Measurements from ENCODE around the gene RASL11A. TPM values are rescaled to one million over a fixed set of nuclear protein-coding genes. Genes with fewer than 3 reads are reported as not detected.

RASL11A gene
- total RNA-seq, 1 experiment from 2014 or later, result 59.7 TPM

- H4K20me1 ChIP-seq (ENCODE audit: low read length), result peaks cover 46% of the 10 kb centered on the region
- no peaks in the 10 kb centered on the region for H3K9me3 ChIP-seq (ENCODE audit: low read length)
- peaks cover 22% of the 10 kb centered on the region for H3K79me2 ChIP-seq (ENCODE audit: low read length)
- ATAC-seq (peak; percentile 22; the same call in 1 of the 2 replicates), DNase-seq (no peak)
- no peaks in the 10 kb centered on the region for H3K27me3 ChIP-seq (ENCODE audit: low read length)
- H3K4me3 ChIP-seq (ENCODE audit: low read length), result no peak overlapping the region
- CTCF ChIA-PET, result no interaction called here
- BruUV-seq (replicated peaks), result no TSS peak
- intact Hi-C loops (cut with micrococcal nuclease), result no loop called here
- H3K9ac ChIP-seq (ENCODE audit: low read length), result no peak overlapping the region
- no peak for TF ChIP-seq CTCF (conservative IDR thresholded peaks at IDR 0.05; ENCODE audit: low read depth, low read length)
- no peak for TF ChIP-seq EZH2phosphoT487 (IDR thresholded peaks at IDR 0.05; ENCODE audit: borderline replicate concordance, low read length)
- no peak for TF ChIP-seq EZH2 (IDR thresholded peaks at IDR 0.05; ENCODE audit: low read length, unreplicated experiment)
- H3K4me2 ChIP-seq (ENCODE audit: low read length), result no peak overlapping the region
- H3F3A ChIP-seq (ENCODE audit: low read length, unreplicated experiment), result peaks cover 13% of the 10 kb centered on the region
- no peaks in the 10 kb centered on the region for H3K9me2 ChIP-seq (replicated peaks; ENCODE audit: low read length)
- no peak overlapping the region for H2AFZ ChIP-seq (ENCODE audit: low read length)
- POLR2A ChIA-PET (ENCODE audit: unreplicated experiment), result no interaction called here
- no peak overlapping the region for H3K27ac ChIP-seq (ENCODE audit: low read length)
- peaks cover 22% of the 10 kb centered on the region for H3K4me1 ChIP-seq (ENCODE audit: insufficient read depth, low read length)
- H3K36me3 ChIP-seq (ENCODE audit: low read depth, low read length), result peaks cover 46% of the 10 kb centered on the region
Measured at GRCh38 chr13:27258637-27259386, 11.8 kb upstream of the RASL11A start.

GRCh38 chr13:27259831-27260230, 10.8 kb upstream of the RASL11A start:
- Histone ChIP-seq H3K27me3 (ENCODE audit: low read length) (no peaks in the 10 kb centered on the region), H2AFZ (ENCODE audit: low read length) (no peak overlapping the region), H3F3A (ENCODE audit: low read length, unreplicated experiment) (peaks cover 9% of the 10 kb centered on the region), H4K20me1 (ENCODE audit: low read length) (peaks cover 36% of the 10 kb centered on the region), H3K4me3 (ENCODE audit: low read length) (no peak overlapping the region), H3K79me2 (ENCODE audit: low read length) (peaks cover 12% of the 10 kb centered on the region), H3K9me3 (ENCODE audit: low read length) (no peaks in the 10 kb centered on the region), H3K27ac (ENCODE audit: low read length) (no peak overlapping the region), H3K4me1 (ENCODE audit: insufficient read depth, low read length) (peaks cover 14% of the 10 kb centered on the region), H3K9ac (ENCODE audit: low read length) (no peak overlapping the region), H3K9me2 (replicated peaks; ENCODE audit: low read length) (no peaks in the 10 kb centered on the region), H3K36me3 (ENCODE audit: low read depth, low read length) (peaks cover 36% of the 10 kb centered on the region), H3K4me2 (ENCODE audit: low read length) (no peak overlapping the region)
- BruUV-seq (replicated peaks), result no TSS peak
- CTCF ChIA-PET, result no interaction called here
- TF ChIP-seq CTCF (conservative IDR thresholded peaks at IDR 0.05; ENCODE audit: low read depth, low read length), result no peak
- POLR2A ChIA-PET (ENCODE audit: unreplicated experiment), result interaction anchor here (0.6 kb wide), 1 partner anchor 86 kb away, joined by 9 read pairs; no protein-coding TSS in a partner anchor
- DNase-seq (no peak), ATAC-seq (no peak)
- intact Hi-C loops (cut with micrococcal nuclease), result no loop called here

GRCh38 chr13:27261396-27261795, 9.2 kb upstream of the RASL11A start:
- no peaks in the 10 kb centered on the region for H3K27me3 ChIP-seq (ENCODE audit: low read length)
- peak; percentile 63 for DNase-seq
- H4K20me1 ChIP-seq (ENCODE audit: low read length), result peaks cover 22% of the 10 kb centered on the region; the same call in 1 of the 2 replicates
- no peak overlapping the region for H3K4me3 ChIP-seq (ENCODE audit: low read length)
- H3K4me2 ChIP-seq (ENCODE audit: low read length), result no peak overlapping the region
- intact Hi-C loops (cut with micrococcal nuclease), result no loop called here
- peaks cover 20% of the 10 kb centered on the region for H3K36me3 ChIP-seq (ENCODE audit: low read depth, low read length)
- POLR2A ChIA-PET (ENCODE audit: unreplicated experiment), result no interaction called here
- no TSS peak for BruUV-seq (replicated peaks)
- CTCF ChIA-PET, result no interaction called here
- H3K27ac ChIP-seq (ENCODE audit: low read length), result no peak overlapping the region
- no peaks in the 10 kb centered on the region for H3K9me2 ChIP-seq (replicated peaks; ENCODE audit: low read length)
- H2AFZ ChIP-seq (ENCODE audit: low read length), result no peak overlapping the region
- H3K4me1 ChIP-seq (ENCODE audit: insufficient read depth, low read length), result peaks cover 11% of the 10 kb centered on the region; the same call in 1 of the 2 replicates
- ATAC-seq, result peak; percentile 32
- no peak for TF ChIP-seq CTCF (conservative IDR thresholded peaks at IDR 0.05; ENCODE audit: low read depth, low read length)
- no peak for TF ChIP-seq EZH2 (IDR thresholded peaks at IDR 0.05; ENCODE audit: low read length, unreplicated experiment)
- TF ChIP-seq EZH2phosphoT487 (IDR thresholded peaks at IDR 0.05; ENCODE audit: borderline replicate concordance, low read length), result no peak
- H3K9me3 ChIP-seq (ENCODE audit: low read length), result no peaks in the 10 kb centered on the region
- H3F3A ChIP-seq (ENCODE audit: low read length, unreplicated experiment), result peaks cover 4% of the 10 kb centered on the region
- 0 out of 2 replicates have a peak, but pooled peaks cover 5% of the 10 kb centered on the region for H3K79me2 ChIP-seq (ENCODE audit: low read length)
- H3K9ac ChIP-seq (ENCODE audit: low read length), result no peak overlapping the region
